H1 (cell line): ENCODE results near the gene UBE2F. TPM values are rescaled to one million over a fixed set of nuclear protein-coding genes. Genes with fewer than 3 reads are reported as not detected.

ENCODE experiments used
- CTCF ChIA-PET: fragments of 300-600 bp; sonication (Branson Sonifier 250); formaldehyde crosslinking; loops from one replicate; lab custom pipeline; 2021; ENCODE audit not compliant: partially characterized antibody; lab: Charles Lee
- POLR2A ChIA-PET: fragments of 300-600 bp; sonication (Branson Sonifier 250); formaldehyde crosslinking; loops from one replicate; lab custom pipeline; 2021; ENCODE audit warnings: inconsistent platforms; ENCODE audit not compliant: partially characterized antibody; lab: Charles Lee
- DNase-seq, 2 experiments: peaks; one replicate each; pipeline versions ENCODE4 v3.0.0 to v3.0.0-alpha.2; 2010 to 2022; ENCODE audit warnings: low spot score in 2 of 2, low read depth in 1 of 2, mixed read lengths in 1 of 2
- FAIRE-seq: peaks from 2 replicates; lab custom pipeline; 2011; peaks lifted over from hg19 to GRCh38; lab: Jason Lieb, UNC
- H2AFZ ChIP-seq: 2 replicates; pipeline ENCODE4 v1.8.1; 2012; ENCODE audit warnings: low read length, inconsistent platforms
- H2AK5ac ChIP-seq: 2 replicates; pipeline ENCODE4 v1.6.1; 2013; ENCODE audit warnings: low read depth, low read length
- H2BK120ac ChIP-seq: replicated peaks from 2 replicates; pipeline ENCODE3; 2013; ENCODE audit warnings: low read depth, low read length, inconsistent platforms
- H2BK12ac ChIP-seq: 2 replicates; pipeline ENCODE4 v1.6.1; 2013; ENCODE audit warnings: low read depth, low read length
- H2BK15ac ChIP-seq: 2 replicates; pipeline ENCODE4 v1.6.1; 2013; ENCODE audit warnings: low read length
- H2BK20ac ChIP-seq: 2 replicates; pipeline ENCODE4 v1.6.1; 2013; ENCODE audit warnings: low read length
- H2BK5ac ChIP-seq: 2 replicates; pipeline ENCODE4 v1.6.1; 2013; ENCODE audit warnings: low read depth, low read length
- H3K14ac ChIP-seq: 2 replicates; pipeline ENCODE4 v1.6.1; 2013; ENCODE audit warnings: inconsistent platforms; ENCODE audit not compliant: insufficient read length
- H3K18ac ChIP-seq: 2 replicates; pipeline ENCODE4 v1.6.1; 2013; ENCODE audit warnings: low read length; ENCODE audit errors: extremely low read depth
- H3K23ac ChIP-seq: 2 replicates; pipeline ENCODE4 v1.6.1; 2013; ENCODE audit warnings: inconsistent platforms; ENCODE audit not compliant: insufficient read length
- H3K23me2 ChIP-seq: 2 replicates; pipeline ENCODE4 v1.6.1; 2013; ENCODE audit warnings: low read depth, low read length
- H3K27ac ChIP-seq: 2 replicates; pipeline ENCODE4 v1.6.1; 2011; ENCODE audit warnings: low read depth, low read length, inconsistent platforms
- H3K27me3 ChIP-seq, 4 experiments: replicated peaks in 1 of 4; 1 replicate in 1 of 4; 2 replicates in 3 of 4; pipeline versions ENCODE4 v1.6.1 to v1.8.1; 2011 to 2013; ENCODE audit warnings: low read length in 3 of 4, mild to moderate bottlenecking in 3 of 4, inconsistent platforms in 2 of 4, mixed read lengths in 2 of 4, moderate library complexity in 1 of 4; ENCODE audit not compliant: control insufficient read depth in 3 of 4, insufficient read depth in 3 of 4; ENCODE audit errors: extremely low read depth in 1 of 4
- H3K36me3 ChIP-seq, 4 experiments: 2 replicates each; pipeline versions ENCODE4 v1.6.1 to v1.8.1; 2011 to 2013; ENCODE audit warnings: mild to moderate bottlenecking in 4 of 4, low read length in 3 of 4, moderate library complexity in 2 of 4, control low read depth in 1 of 4, inconsistent platforms in 1 of 4; ENCODE audit not compliant: insufficient read depth in 4 of 4, control insufficient read depth in 2 of 4
- H3K4ac ChIP-seq: replicated peaks from 2 replicates; pipeline ENCODE3; 2013; ENCODE audit warnings: low read length, low read depth, mixed read lengths, inconsistent platforms; ENCODE audit not compliant: insufficient read length
- H3K4me1 ChIP-seq, 4 experiments: replicated peaks in 1 of 4; 1 replicate in 1 of 4; 2 replicates in 3 of 4; pipeline versions ENCODE4 v1.6.1 to v1.8.1; 2011 to 2013; ENCODE audit warnings: low read length in 3 of 4, inconsistent platforms in 2 of 4, mixed read lengths in 1 of 4; ENCODE audit not compliant: insufficient read depth in 4 of 4, control insufficient read depth in 3 of 4
- H3K4me2 ChIP-seq, 2 experiments: 2 replicates each; pipeline versions ENCODE4 v1.6.1 to v1.8.1; 2011 to 2013; ENCODE audit warnings: low read depth in 2 of 2, low read length in 2 of 2, control low read depth in 1 of 2, inconsistent platforms in 1 of 2, mild to moderate bottlenecking in 1 of 2; ENCODE audit not compliant: insufficient read depth in 1 of 2
- H3K4me3 ChIP-seq, 4 experiments: fragments of 200-600, 300-600 bp in 1 of 4; sonication (generic), shearing (Covaris generic), sonication (Bioruptor Twin) in 1 of 4; 2 replicates each; pipeline versions ENCODE4 v1.5.1 to v1.8.1; 2011 to 2016; ENCODE audit warnings: low read length in 4 of 4, low read depth in 3 of 4, control low read depth in 2 of 4, inconsistent platforms in 2 of 4, mild to moderate bottlenecking in 2 of 4, mixed read lengths in 1 of 4, moderate library complexity in 1 of 4; ENCODE audit not compliant: insufficient read depth in 2 of 4; ENCODE audit errors: extremely low read depth in 1 of 4
- H3K56ac ChIP-seq: replicated peaks from 2 replicates; pipeline ENCODE3; 2013; ENCODE audit warnings: low read depth, mild to moderate bottlenecking, mixed read lengths, low read length, inconsistent platforms; ENCODE audit not compliant: insufficient read length
- H3K79me1 ChIP-seq: 2 replicates; pipeline ENCODE4 v1.6.1; 2013; ENCODE audit warnings: low read depth, low read length, control low read depth
- H3K79me2 ChIP-seq, 2 experiments: 2 replicates each; pipeline versions ENCODE4 v1.6.1 to v1.8.1; 2012 to 2013; ENCODE audit warnings: low read length in 2 of 2, mild to moderate bottlenecking in 2 of 2, inconsistent platforms in 1 of 2; ENCODE audit not compliant: insufficient read depth in 2 of 2, control insufficient read depth in 1 of 2
- H3K9ac ChIP-seq, 4 experiments: replicated peaks in 1 of 4; 1 replicate in 1 of 4; 2 replicates in 3 of 4; pipeline versions ENCODE4 v1.6.1 to v1.8.1; 2011 to 2013; ENCODE audit warnings: low read depth in 3 of 4, low read length in 3 of 4, control low read depth in 2 of 4, mild to moderate bottlenecking in 2 of 4, moderate library complexity in 2 of 4, inconsistent platforms in 1 of 4; ENCODE audit errors: extremely low read depth in 1 of 4
- H3K9me3 ChIP-seq, 2 experiments: 2 replicates each; pipeline versions ENCODE4 v1.6.1 to v1.8.1; 2012 to 2013; ENCODE audit warnings: mild to moderate bottlenecking in 2 of 2, moderate library complexity in 2 of 2, control low read depth in 1 of 2, inconsistent platforms in 1 of 2, low read depth in 1 of 2, low read length in 1 of 2, mixed read lengths in 1 of 2; ENCODE audit not compliant: insufficient read depth in 2 of 2
- H4K20me1 ChIP-seq, 2 experiments: replicated peaks in 1 of 2; 2 replicates each; pipeline versions ENCODE3 to v1.8.1; 2011 to 2013; ENCODE audit warnings: inconsistent platforms in 2 of 2, low read length in 2 of 2, mild to moderate bottlenecking in 1 of 2; ENCODE audit not compliant: insufficient read depth in 2 of 2, control insufficient read depth in 1 of 2
- H4K5ac ChIP-seq: 2 replicates; pipeline ENCODE4 v1.6.1; 2013; ENCODE audit warnings: low read length, low read depth, mixed read lengths, inconsistent platforms; ENCODE audit not compliant: insufficient read length
- H4K8ac ChIP-seq: 2 replicates; pipeline ENCODE4 v1.8.0; 2013; ENCODE audit warnings: mild to moderate bottlenecking, moderate library complexity, low read length, inconsistent platforms; ENCODE audit not compliant: insufficient read depth; ENCODE audit errors: extremely low read depth
- H4K91ac ChIP-seq: replicated peaks from 2 replicates; pipeline ENCODE3; 2013; ENCODE audit warnings: low read length, mixed read lengths, inconsistent platforms; ENCODE audit not compliant: insufficient read length
- ATF2 ChIP-seq: IDR thresholded peaks from 2 replicates; pipeline ENCODE4 v1.6.1; 2012; ENCODE audit warnings: low read length, inconsistent platforms
- BACH1 ChIP-seq: IDR thresholded peaks from 2 replicates; pipeline ENCODE4 v1.6.1; 2012; ENCODE audit warnings: low read length, improper control_type of control experiment
- CBX5 ChIP-seq: fragments of 300-800, 300-1000 bp; sonication (generic); IDR thresholded peaks from 2 replicates; pipeline ENCODE4 v1.7.1; 2016; ENCODE audit warnings: antibody characterized with exemption, low read length, low read depth
- CHD1 ChIP-seq: IDR thresholded peaks from 2 replicates; pipeline ENCODE4 v1.6.1; 2012; ENCODE audit warnings: low read depth, low read length, improper control_type of control experiment
- GABPA ChIP-seq: IDR thresholded peaks from 2 replicates; pipeline ENCODE4 v1.6.1; 2011; ENCODE audit warnings: mild to moderate bottlenecking, low read length, moderate library complexity, borderline replicate concordance; ENCODE audit not compliant: insufficient read depth
- HDAC6 ChIP-seq: IDR thresholded peaks from one replicate; pipeline ENCODE4 v1.7.1; 2012; ENCODE audit warnings: low read depth, mild to moderate bottlenecking, inconsistent platforms, low read length, moderate library complexity
- POU5F1 ChIP-seq: IDR thresholded peaks from 2 replicates; pipeline ENCODE4 v1.6.1; 2011; ENCODE audit warnings: low read depth, mild to moderate bottlenecking, low read length, moderate library complexity
- SIRT6 ChIP-seq: IDR thresholded peaks from one replicate; pipeline ENCODE4 v1.7.1; 2012; ENCODE audit warnings: low read length, inconsistent platforms
- SP1 ChIP-seq: IDR thresholded peaks from 2 replicates; pipeline ENCODE4 v1.6.1; 2011; ENCODE audit warnings: low read depth, low read length
- SP4 ChIP-seq: IDR thresholded peaks from 2 replicates; pipeline ENCODE4 v1.6.1; 2012; ENCODE audit warnings: low read length, inconsistent platforms
- SRF ChIP-seq: IDR thresholded peaks from 2 replicates; pipeline ENCODE4 v1.6.1; 2011; ENCODE audit warnings: mild to moderate bottlenecking, low read depth, low read length, moderate library complexity
- TAF7 ChIP-seq: optimal IDR thresholded peaks from 2 replicates; pipeline ENCODE3; 2011; ENCODE audit warnings: low read depth, mild to moderate bottlenecking, inconsistent platforms, low read length, moderate library complexity, borderline replicate concordance
- WGBS, 2 experiments: shearing (Covaris generic) in 1 of 2; methylation state at CpG; one replicate each; pipeline versions ENCODE4 v1.1.6 to v1.1.7; 2013 to 2015; ENCODE audit warnings: low lambda C conversion rate in 2 of 2, mixed read lengths in 2 of 2, inconsistent platforms in 1 of 2, low coverage in 1 of 2, missing lambda C conversion rate in 1 of 2; ENCODE audit not compliant: insufficient replicate concordance in 2 of 2, insufficient coverage in 1 of 2, insufficient read length in 1 of 2; ENCODE audit errors: extremely low coverage in 1 of 2, missing lambda C conversion rate in 1 of 2; 5-methylcytosine and 5-hydroxymethylcytosine counted together
- polyA plus RNA-seq, 7 experiments: library from polyadenylated mRNA; depleted of rRNA in 3 of 7; stranded (reverse) in 5 of 7; unstranded in 2 of 7; fragments of >200 nt in 5 of 7; fragments of 200-250 nt in 2 of 7; gene quantifications; 1 replicate in 5 of 7; 2 replicates in 1 of 7; 4 replicates in 1 of 7; pipeline versions ENCODE4 v1.2.1 to v1.2.3, GENCODE V29; 2011 to 2013; ENCODE audit warnings: missing spikeins in 2 of 7, mixed read lengths in 2 of 7
- total RNA-seq: library from RNA; stranded (reverse); fragmentation: NEBNext Ultra II Directional; extraction: Animal tissue kit (Norgen Biotek cat#: 25700); gene quantifications from 2 replicates; pipeline ENCODE4 v1.2.1, GENCODE V29; 2021

The UBE2F gene
- total and polyA plus RNA-seq, 2 of the 8 experiments (the other 6 are each of a cell fraction or from before 2014, with no cell fraction given) = 43.3 to 59.8 TPM

GRCh38 chr2:238091436-238092060, 124.7 kb downstream of the UBE2F start:
- H3K9me3 ChIP-seq = no peaks in the 10 kb centered on the region
- WGBS, 2 experiments = 91% methylated on average over 16 of the region's 16 CpGs; no CpG with 5 or more reads in 1 of the 2 experiments
- H3K56ac ChIP-seq = no peak overlapping the region
- H2BK15ac ChIP-seq = no peak overlapping the region
- no peak overlapping the region for H2BK12ac ChIP-seq
- H3K79me2 ChIP-seq = no peaks in the 10 kb centered on the region
- H3K18ac ChIP-seq = no peak overlapping the region
- H2BK5ac ChIP-seq = no peak overlapping the region
- H2BK120ac ChIP-seq = no peak overlapping the region
- no peak overlapping the region for H4K91ac ChIP-seq
- H3K27me3 ChIP-seq = no peaks in the 10 kb centered on the region
- no peak overlapping the region for H2AFZ ChIP-seq
- H2AK5ac ChIP-seq = no peak overlapping the region
- no peaks in the 10 kb centered on the region for H3K23me2 ChIP-seq
- H2BK20ac ChIP-seq = no peak overlapping the region
- H3K4me2 ChIP-seq = no peak overlapping the region
- ChIA-PET CTCF (interaction anchor here (0.6 to 1.0 kb wide), 2 partner anchors 68 to 136 kb away, joined by 3 to 4 read pairs; partner anchors contain the start of gene ERFE), POLR2A (interaction anchor here (1.2 to 4.3 kb wide), 6 partner anchors 8 to 30 kb away, joined by 3 to 17 read pairs (median 5); partner anchors contain the start of gene ESPNL)
- no peak overlapping the region for H3K23ac ChIP-seq
- 0 out of 2 replicates have a peak, but pooled peaks cover 2% of the 10 kb centered on the region for H3K79me1 ChIP-seq
- DNase-seq (peak in 1 of 2 experiments; percentile 41), FAIRE-seq (no peak)
- H3K4me3 ChIP-seq = no peak overlapping the region
- H4K8ac ChIP-seq = no peak overlapping the region
- peaks cover 3 to 6% of the 10 kb centered on the region in 2 experiments for H4K20me1 ChIP-seq
- H3K27ac ChIP-seq = no peak overlapping the region
- no peak overlapping the region for H4K5ac ChIP-seq
- no peak overlapping the region for H3K4ac ChIP-seq
- no peak overlapping the region for H3K9ac ChIP-seq
- H3K36me3 ChIP-seq = peaks cover 0 to 34% (median 11%) of the 10 kb centered on the region in 4 experiments; a peak in 6 of 8 replicates
- H3K14ac ChIP-seq = no peak overlapping the region
- peaks cover 0 to 5% (median 2%) of the 10 kb centered on the region in 4 experiments; a peak in 5 of 7 replicates for H3K4me1 ChIP-seq
- TF ChIP-seq CBX5 = no peak
- TF ChIP-seq BACH1 = no peak
- no peak for TF ChIP-seq TAF7
- no peak for TF ChIP-seq SRF
- no peak for TF ChIP-seq GABPA
- no peak for TF ChIP-seq SP4
- TF ChIP-seq SIRT6 = no peak
- no peak for TF ChIP-seq HDAC6
- TF ChIP-seq SP1 = no peak
- TF ChIP-seq ATF2 = no peak
- TF ChIP-seq CHD1 = no peak
- TF ChIP-seq POU5F1 = no peak
